Mucosa of descending colon (tissue), 3 donors: ENCODE results near the gene OSBPL10. TPM values are rescaled to one million over a fixed set of nuclear protein-coding genes. Genes with fewer than 3 reads are reported as not detected.

Experiments used
- ATAC-seq: fragments of 200-7000 bp; cut with Tn5 transposase; one replicate; pipeline ENCODE4 v1.9.1; 2020; ENCODE audit warnings: mild to moderate bottlenecking, moderate library complexity
- DNase-seq, 3 donors: peaks; one replicate each; pipeline ENCODE4 v3.0.0-alpha.2; 2020
- H3K36me3 ChIP-seq: fragments of 200-600 bp; one replicate; pipeline ENCODE4 v1.8.0; 2021; ENCODE audit warnings: low read depth, mild to moderate bottlenecking
- H3K4me1 ChIP-seq: fragments of 200-600 bp; one replicate; pipeline ENCODE4 v1.8.0; 2021; ENCODE audit warnings: low read depth, mild to moderate bottlenecking
- H3K4me3 ChIP-seq: fragments of 200-600 bp; one replicate; pipeline ENCODE4 v1.8.0; 2021; ENCODE audit warnings: mild to moderate bottlenecking
- H3K9me3 ChIP-seq: fragments of 200-600 bp; one replicate; pipeline ENCODE4 v1.8.0; 2021; ENCODE audit warnings: mild to moderate bottlenecking
- CTCF ChIP-seq: fragments of 200-600 bp; IDR thresholded peaks from one replicate; pipeline ENCODE4 v1.8.0; 2022; ENCODE audit warnings: antibody characterized with exemption, mild to moderate bottlenecking
- intact Hi-C, 2 donors: fragments of 100-400 bp; cut with DNase I in 1 of 2; cut with micrococcal nuclease in 1 of 2; formaldehyde crosslinking; loops; one replicate each; pipeline versions ENCODE4 v1.11.0 to v1.11.1; 2022; cut with DNase I, micrococcal nuclease
- total RNA-seq, 3 donors: library from RNA; stranded (reverse); fragmentation: NEBNext Ultra II Directional in 2 of 3; extraction: Animal tissue kit (Norgen Biotek cat#: 25700) in 2 of 3; gene quantifications; one replicate each; pipeline versions ENCODE4 v1.2.1 to v1.2.4, GENCODE V29; 2021 to 2023
- donor health status: DM: no; HTN: no; CAD: no; lungs with moderate emphysema.
- donor health status: DM: no; HTN: no; CAD: no.
- donor health status: DM: no; HTN: yes; CAD: no.

The OSBPL10 gene
- total RNA-seq, 3 donors from 2014 or later = 15.7 to 23.9 (median 16.6) TPM

- no peak for TF ChIP-seq CTCF
- Histone ChIP-seq H3K36me3 (no peaks in the 10 kb centered on the region), H3K4me1 (no peaks in the 10 kb centered on the region), H3K9me3 (no peaks in the 10 kb centered on the region), H3K4me3 (no peak overlapping the region)
- no peak for ATAC-seq
- DNase-seq = no peak
- intact Hi-C loops = no loop called here
These were observed 153.1 kb downstream of the OSBPL10 start for GRCh38 chr3:31828007-31828406.

GRCh38 chr3:31823184-31823583 lies 157.9 kb downstream of the OSBPL10 start:
- ATAC-seq = no peak
- no peak for TF ChIP-seq CTCF
- no peaks in the 10 kb centered on the region for H3K36me3 ChIP-seq
- H3K4me1 ChIP-seq = no peaks in the 10 kb centered on the region
- no peak overlapping the region for H3K4me3 ChIP-seq
- intact Hi-C loops = no loop called here
- H3K9me3 ChIP-seq = no peaks in the 10 kb centered on the region
- no peak for DNase-seq

- no peak overlapping the region for H3K4me3 ChIP-seq
- no peak for DNase-seq
- intact Hi-C loops = no loop called here
- H3K36me3 ChIP-seq = no peaks in the 10 kb centered on the region
- no peak for ATAC-seq
- TF ChIP-seq CTCF = no peak
- no peaks in the 10 kb centered on the region for H3K4me1 ChIP-seq
- no peaks in the 10 kb centered on the region for H3K9me3 ChIP-seq
These were observed 159.9 kb downstream of the OSBPL10 start for GRCh38 chr3:31821118-31821517.

GRCh38 chr3:31819441-31819840 lies 161.6 kb downstream of the OSBPL10 start:
- Histone ChIP-seq H3K36me3 (no peaks in the 10 kb centered on the region), H3K9me3 (no peaks in the 10 kb centered on the region), H3K4me3 (no peak overlapping the region), H3K4me1 (no peaks in the 10 kb centered on the region)
- DNase-seq (no peak), ATAC-seq (no peak)
- intact Hi-C loops = no loop called here
- no peak for TF ChIP-seq CTCF

- ATAC-seq (no peak), DNase-seq (no peak)
- H3K9me3 ChIP-seq = no peaks in the 10 kb centered on the region
- H3K36me3 ChIP-seq = no peaks in the 10 kb centered on the region
- TF ChIP-seq CTCF = no peak
- H3K4me3 ChIP-seq = no peak overlapping the region
- no peaks in the 10 kb centered on the region for H3K4me1 ChIP-seq
- intact Hi-C loops = no loop called here
These were observed 163.6 kb downstream of the OSBPL10 start for GRCh38 chr3:31817411-31817966.
